ENCODE data around the gene EAF2.
"Not testable (repeated sequence)": the region's sequence is repeated elsewhere in the genome, so short reads cannot be mapped to it uniquely, and the experiment has no call there.

Gene EAF2

DNA sequence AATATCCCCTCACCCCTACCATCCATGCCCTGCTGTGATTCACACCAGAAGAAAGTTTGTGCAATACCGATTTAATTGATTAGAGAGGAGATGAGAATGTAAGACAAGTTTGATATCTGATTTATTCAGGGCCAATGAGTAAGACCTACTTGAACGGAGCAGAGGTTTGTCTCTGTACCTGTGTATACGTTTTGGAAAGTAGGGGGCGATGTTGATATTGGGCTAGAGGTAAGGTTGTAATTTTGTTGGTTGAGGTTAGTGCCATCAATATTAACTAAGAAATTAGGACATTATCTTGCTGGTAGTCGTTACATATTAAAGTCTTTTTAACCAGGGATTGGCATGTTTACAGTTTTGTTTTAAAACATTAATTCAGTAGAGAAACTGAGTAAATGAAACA lies 20.5 kb downstream of the EAF2 start:
- no peak for TF ChIP-seq ZFX (IDR thresholded peaks at IDR 0.05; ENCODE audit: borderline replicate concordance)
- TF ChIP-seq, protein P1, sequence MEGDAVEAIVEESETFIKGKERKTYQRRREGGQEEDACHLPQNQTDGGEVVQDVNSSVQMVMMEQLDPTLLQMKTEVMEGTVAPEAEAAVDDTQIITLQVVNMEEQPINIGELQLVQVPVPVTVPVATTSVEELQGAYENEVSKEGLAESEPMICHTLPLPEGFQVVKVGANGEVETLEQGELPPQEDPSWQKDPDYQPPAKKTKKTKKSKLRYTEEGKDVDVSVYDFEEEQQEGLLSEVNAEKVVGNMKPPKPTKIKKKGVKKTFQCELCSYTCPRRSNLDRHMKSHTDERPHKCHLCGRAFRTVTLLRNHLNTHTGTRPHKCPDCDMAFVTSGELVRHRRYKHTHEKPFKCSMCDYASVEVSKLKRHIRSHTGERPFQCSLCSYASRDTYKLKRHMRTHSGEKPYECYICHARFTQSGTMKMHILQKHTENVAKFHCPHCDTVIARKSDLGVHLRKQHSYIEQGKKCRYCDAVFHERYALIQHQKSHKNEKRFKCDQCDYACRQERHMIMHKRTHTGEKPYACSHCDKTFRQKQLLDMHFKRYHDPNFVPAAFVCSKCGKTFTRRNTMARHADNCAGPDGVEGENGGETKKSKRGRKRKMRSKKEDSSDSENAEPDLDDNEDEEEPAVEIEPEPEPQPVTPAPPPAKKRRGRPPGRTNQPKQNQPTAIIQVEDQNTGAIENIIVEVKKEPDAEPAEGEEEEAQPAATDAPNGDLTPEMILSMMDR (IDR thresholded peaks at IDR 0.05): peak; percentile 71
- no peak overlapping the region for H3K27ac ChIP-seq

- H3K27ac ChIP-seq: not testable (repeated sequence)
Observed at GRCh38 chr3:121857778-121858177, 22.8 kb downstream of the EAF2 start.

GRCh38 chr3:121863247-121863646 lies 28.2 kb downstream of the EAF2 start:
- H3K27ac ChIP-seq: not testable (repeated sequence)

DNA sequence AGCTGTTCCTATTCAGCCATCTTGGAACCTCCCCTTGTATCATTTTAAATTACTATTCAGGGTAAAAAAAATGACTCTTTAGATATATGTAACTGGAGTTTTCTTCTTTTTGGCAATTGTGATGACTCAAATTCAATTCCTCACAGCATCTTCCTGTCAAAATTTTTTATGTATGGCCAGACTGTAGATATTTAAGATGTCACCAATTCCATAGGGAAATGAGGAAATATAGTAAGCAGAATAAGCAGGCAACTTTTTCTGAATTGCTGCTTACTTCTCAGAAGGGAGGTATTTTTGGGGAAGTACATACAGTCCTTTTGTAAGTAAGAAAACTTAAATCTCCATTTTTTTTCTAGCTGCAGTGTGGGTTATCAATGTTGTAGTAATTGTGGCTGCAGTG lies 28.8 kb downstream of the EAF2 start:
- TF ChIP-seq, protein P1 (IDR thresholded peaks at IDR 0.05): no peak
- TF ChIP-seq ZFX (IDR thresholded peaks at IDR 0.05; ENCODE audit: borderline replicate concordance): no peak
- no peak overlapping the region for H3K27ac ChIP-seq

DNA sequence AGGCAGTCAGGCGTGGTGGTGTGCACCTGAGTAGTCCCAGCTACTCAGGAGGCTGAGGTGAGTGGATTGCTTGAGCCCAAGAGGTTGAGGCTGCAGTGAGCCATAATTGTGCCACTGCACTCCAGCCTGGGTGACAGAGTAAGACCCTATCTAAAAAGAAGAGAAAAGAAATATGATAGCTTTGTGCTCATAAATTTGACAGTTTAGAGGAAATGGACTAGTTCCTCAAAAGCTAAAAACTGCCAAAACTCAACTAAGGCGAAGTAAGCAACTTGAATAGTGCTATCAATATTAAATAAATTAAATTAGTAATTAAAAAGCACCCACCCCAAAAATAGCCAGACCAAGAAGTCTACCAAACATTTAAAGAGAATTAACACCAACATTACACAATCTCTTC lies 34.7 kb downstream of the EAF2 start:
- TF ChIP-seq ZFX (IDR thresholded peaks at IDR 0.05; ENCODE audit: borderline replicate concordance): no peak
- TF ChIP-seq, protein P1 (IDR thresholded peaks at IDR 0.05): no peak
- no peak overlapping the region for H3K27ac ChIP-seq

DNA sequence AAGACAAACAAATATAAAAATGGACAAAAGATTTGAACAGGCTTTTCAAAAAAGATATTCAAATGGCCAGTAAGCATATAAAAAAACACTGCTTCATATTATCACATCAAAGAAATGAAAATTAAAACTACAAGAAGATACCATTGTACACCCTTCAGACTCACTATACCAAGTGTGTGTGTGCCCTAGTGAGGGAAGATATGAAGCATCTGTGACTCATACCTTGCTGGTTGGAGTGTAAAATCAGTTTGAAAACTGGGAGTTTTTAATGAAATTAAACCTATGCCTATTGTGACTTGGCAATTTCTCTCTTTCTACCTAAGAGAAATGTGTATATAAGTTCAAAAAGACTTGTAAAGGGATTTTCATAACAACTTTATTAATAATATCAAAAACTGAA lies 35.7 kb downstream of the EAF2 start:
- TF ChIP-seq, protein P1 (IDR thresholded peaks at IDR 0.05): no peak
- no peak for TF ChIP-seq ZFX (IDR thresholded peaks at IDR 0.05; ENCODE audit: borderline replicate concordance)
- H3K27ac ChIP-seq: no peak overlapping the region

DNA sequence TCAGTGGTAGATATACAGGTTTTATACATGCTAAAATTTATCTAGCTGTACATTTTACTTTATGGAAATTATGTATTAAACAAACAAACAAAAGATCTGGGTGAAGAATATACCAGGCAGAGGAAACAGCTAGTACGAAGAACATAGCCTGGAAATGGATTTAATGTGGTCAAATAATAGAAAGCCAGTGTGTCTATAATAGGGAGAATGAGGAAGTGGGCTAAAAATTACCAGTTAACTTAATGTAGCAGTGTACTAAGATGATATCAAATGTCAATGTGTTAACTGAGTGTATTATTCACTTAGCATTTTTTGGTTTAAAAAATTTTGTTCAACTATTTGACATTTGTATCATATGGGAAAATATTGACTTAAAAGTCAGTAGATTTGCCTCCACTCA lies 36.4 kb downstream of the EAF2 start:
- no peak overlapping the region for H3K27ac ChIP-seq
- TF ChIP-seq, protein P1 (IDR thresholded peaks at IDR 0.05): no peak
- TF ChIP-seq ZFX (IDR thresholded peaks at IDR 0.05; ENCODE audit: borderline replicate concordance): no peak

GRCh38 chr3:121878411-121878810 lies 43.4 kb downstream of the EAF2 start:
- H3K27ac ChIP-seq: no peak overlapping the region
- no peak for TF ChIP-seq ZFX (IDR thresholded peaks at IDR 0.05; ENCODE audit: borderline replicate concordance)
- TF ChIP-seq, protein P1 (IDR thresholded peaks at IDR 0.05): no peak
